ENCODE measurements around the gene TACSTD2.
"Not testable (repeated sequence)": the region's sequence is repeated elsewhere in the genome, so short reads cannot be mapped to it uniquely, and the experiment has no call there.

The TACSTD2 gene

DNA sequence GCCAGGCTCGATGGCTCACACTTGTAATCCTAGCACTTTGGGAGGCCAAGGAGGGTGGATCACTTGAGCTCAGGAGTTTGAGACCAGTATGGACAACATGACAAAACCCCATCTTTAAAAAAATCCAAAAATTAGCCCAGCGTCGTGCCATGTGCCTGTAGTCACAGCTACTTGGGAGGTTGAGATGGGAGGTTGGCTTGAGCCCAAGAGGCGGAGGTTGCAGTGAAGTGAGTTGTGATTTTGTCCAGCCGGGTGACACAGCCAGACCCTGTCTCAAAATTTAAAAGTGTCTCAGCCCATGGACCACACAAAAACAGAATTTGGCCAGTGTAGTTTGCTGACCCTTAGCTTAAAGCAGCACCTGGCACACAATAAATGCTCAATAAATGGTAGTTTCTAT, 11.3 kb upstream of the TACSTD2 start:
- no peak for DNase-seq (ENCODE audit: extremely low read depth in 1 of 2, low read depth in 1 of 2)

DNA sequence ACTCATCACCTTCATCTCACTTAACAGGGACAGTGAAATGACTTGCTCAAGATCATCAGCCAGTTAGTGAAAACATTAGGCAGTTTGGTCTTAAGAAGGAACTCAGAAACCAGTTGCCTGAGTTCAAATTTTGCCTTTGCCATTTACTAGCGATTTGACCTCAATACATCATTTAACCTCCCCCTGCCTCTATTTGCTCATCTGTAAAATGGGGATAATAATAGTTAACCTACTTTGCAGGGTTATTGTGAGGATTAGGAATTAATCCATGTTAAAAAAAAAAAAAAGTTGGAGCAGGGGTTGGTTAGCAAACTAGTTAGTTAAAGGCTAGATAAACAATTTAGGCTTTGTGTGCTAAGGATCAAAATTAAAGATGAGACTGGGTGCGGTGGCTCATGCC, 10.6 kb upstream of the TACSTD2 start:
- no peak for DNase-seq (ENCODE audit: extremely low read depth in 1 of 2, low read depth in 1 of 2)

DNA sequence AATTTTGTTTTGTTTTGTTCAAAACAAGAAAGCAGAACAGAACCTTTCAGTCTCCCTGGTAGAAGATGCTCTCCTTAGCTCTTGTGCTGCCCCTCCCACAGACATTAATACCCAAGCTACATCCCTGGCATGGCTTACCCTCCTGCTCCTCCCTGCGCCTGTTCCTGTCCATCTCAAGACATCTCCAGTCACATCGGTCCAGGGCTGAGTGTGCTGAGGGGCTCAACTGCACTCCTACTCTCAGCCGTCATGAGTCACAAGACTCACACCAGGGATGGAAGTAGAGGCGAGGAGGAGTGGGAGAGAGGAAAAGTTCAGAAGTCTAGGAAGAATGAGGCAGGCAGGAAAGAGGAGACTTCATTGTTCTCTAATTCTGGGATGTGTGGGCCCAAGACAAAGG, 9.2 kb upstream of the TACSTD2 start:
- no peak for DNase-seq (ENCODE audit: extremely low read depth in 1 of 2, low read depth in 1 of 2)

- no peak for DNase-seq (ENCODE audit: extremely low read depth in 1 of 2, low read depth in 1 of 2)
Measured at GRCh38 chr1:58585581-58586151, 8.6 kb upstream of the TACSTD2 start.

DNA sequence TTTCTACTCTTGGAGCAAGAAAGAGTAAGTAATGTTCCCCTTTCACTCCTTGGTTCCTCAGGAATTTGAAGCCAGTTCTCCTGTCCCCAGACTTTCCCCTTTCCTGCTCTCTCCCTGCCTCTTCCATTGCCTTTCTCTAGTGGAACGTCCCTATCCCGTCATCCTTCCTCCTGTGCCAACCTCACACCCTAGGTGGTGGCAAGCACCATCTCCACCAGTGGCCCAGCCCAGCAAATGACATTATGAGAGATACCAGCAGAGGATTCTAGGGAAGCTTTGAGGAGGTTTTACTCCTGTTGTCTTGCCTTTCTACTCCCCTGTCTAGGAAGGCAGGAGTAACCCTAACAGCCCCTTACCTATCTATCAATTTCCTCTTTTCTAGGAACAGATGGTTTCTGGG, 8.1 kb upstream of the TACSTD2 start:
- DNase-seq (ENCODE audit: extremely low read depth in 1 of 2, low read depth in 1 of 2) = no peak

- no peak for DNase-seq (ENCODE audit: extremely low read depth in 1 of 2, low read depth in 1 of 2)
Measured at GRCh38 chr1:58584082-58584895, 7.2 kb upstream of the TACSTD2 start.

DNA sequence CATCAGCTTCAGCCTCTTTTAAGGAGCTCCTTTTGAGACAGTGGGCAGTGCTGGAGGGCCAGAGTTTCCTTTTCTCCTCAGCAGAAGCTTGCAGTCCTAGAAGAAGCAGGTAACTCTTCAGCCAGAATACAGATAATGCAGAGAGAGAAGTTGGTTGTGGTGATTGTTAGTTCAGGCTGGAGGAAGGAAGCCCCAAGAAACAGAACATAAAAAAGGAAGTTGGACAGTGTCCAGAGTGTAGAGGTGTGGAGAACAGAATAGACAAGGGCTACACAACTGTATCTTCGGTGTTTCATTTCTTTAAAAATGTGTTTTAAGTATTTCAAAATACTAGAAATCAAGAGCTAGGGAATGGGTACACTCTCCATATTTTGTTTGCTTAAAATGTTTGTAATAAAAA, 6.4 kb upstream of the TACSTD2 start:
- no peak for DNase-seq (ENCODE audit: extremely low read depth in 1 of 2, low read depth in 1 of 2)

GRCh38 chr1:58582143-58582542, 5.1 kb upstream of the TACSTD2 start:
- not testable (repeated sequence) for DNase-seq (ENCODE audit: extremely low read depth in 1 of 2, low read depth in 1 of 2)

GRCh38 chr1:58581641-58582040, 4.6 kb upstream of the TACSTD2 start:
- DNase-seq (ENCODE audit: extremely low read depth in 1 of 2, low read depth in 1 of 2) = no peak

GRCh38 chr1:58580186-58580585, 3.1 kb upstream of the TACSTD2 start:
- no peak for DNase-seq (ENCODE audit: extremely low read depth in 1 of 2, low read depth in 1 of 2)

- no peak for DNase-seq (ENCODE audit: extremely low read depth in 1 of 2, low read depth in 1 of 2)
Measured at GRCh38 chr1:58577654-58578030, 590 bp upstream of the TACSTD2 start.

DNA sequence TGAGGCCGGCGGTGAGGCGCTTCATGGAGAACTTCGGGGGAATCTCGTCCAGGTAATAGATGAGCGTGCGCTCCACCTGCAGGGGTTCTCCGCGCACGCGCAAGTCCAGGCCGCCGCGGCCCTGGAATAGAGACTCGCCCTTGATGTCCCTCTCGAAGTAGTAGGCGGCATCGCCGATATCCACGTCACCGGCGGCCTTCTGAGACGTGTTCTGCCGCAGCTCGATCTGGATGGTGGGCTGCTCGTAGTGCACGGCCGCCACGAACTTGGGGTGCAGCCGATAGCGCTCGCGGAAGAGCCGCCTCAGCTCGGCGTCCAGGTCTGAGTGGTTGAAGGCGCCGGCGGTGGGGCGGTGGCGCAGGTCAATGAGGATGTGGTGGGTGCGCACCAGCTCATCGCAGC, 726 bp downstream of the TACSTD2 start:
- no peak for DNase-seq (ENCODE audit: extremely low read depth in 1 of 2, low read depth in 1 of 2)

- no peak for DNase-seq (ENCODE audit: extremely low read depth in 1 of 2, low read depth in 1 of 2)
Measured at GRCh38 chr1:58575551-58576324, 1.3 kb downstream of the TACSTD2 start.

DNA sequence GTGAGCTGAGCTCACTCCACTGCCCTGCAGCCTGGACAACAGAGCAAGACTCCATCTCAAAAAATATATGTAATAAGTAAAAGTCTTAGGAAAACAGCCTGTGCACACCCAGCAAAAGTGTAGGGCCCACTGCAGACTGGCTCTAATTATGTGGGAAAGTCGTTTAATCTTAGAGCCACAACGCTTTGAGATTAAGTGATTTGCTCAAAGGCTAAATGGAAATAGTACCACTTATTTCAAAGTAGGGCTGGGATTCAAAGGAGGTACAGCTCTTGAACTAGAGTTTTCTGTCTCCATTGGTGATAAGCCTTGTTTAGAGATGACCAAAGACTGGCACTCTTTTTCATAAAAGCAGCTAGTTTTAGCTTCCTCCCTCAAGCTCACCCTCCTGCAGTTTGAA, 2.2 kb downstream of the TACSTD2 start:
- DNase-seq (ENCODE audit: extremely low read depth in 1 of 2, low read depth in 1 of 2) = no peak

DNA sequence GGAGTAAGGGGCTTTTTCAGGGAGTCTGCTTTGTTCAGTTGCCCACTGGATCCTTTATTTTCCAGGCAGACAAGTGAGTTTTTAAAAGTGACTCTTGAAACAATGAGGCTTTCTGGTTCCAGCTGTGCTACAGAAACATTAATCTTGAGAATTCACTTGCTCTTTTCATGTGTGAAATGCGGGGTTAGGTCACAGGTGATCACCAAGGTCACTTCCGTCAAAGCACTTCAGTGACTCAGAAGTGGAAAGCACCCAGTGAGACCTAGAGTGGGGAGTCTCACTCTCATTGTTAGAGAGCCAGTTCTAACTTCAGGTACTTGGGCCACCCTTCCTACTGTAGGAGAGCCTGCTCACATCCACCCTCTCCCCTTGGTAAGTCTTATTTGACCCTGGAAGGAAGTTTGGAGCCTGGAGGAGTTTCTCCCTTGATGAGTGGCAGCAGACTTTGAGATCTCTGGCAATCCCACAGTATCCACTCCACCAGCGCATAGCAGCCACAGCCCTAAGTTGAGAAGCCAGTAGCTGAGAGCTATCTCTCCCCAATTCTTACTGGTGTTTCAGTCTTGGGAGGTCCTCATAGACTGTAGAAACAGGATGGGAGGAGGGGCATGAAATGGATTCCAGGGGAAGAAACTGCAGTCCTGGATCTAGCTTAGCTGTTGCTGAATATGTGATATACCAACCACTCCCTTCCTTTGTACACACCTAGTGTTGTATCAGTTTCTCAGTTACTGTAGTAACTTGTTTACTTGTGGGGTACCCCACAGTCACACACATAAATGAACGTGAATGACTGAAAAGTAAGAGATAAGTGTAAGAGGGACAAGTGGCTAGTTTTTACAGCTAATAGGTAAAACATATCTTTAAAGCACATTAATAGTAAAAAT, 3.1 kb downstream of the TACSTD2 start:
- DNase-seq (ENCODE audit: extremely low read depth in 1 of 2, low read depth in 1 of 2) = no peak

- no peak for DNase-seq (ENCODE audit: extremely low read depth in 1 of 2, low read depth in 1 of 2)
Measured at GRCh38 chr1:58573138-58573537, 3.9 kb downstream of the TACSTD2 start.

DNA sequence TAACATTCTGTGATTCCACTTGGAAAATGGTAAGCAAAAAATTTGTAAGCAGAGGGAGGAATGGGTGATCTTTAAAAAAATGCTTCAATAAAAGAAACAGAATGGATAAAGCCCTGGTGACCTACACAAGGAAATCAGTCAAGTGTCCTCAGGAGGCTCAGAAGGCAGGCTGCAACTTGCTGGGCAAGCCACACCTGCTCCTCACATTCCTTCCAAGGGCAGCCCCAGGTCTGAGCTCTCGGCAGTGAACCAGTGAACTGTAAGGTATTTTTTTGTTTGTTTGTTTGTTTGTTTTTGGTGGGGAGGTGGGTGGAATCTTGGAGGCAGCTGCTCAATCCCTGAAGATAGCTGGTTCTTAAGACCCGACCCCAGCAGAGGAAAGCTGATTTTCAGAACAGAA, 4.4 kb downstream of the TACSTD2 start:
- DNase-seq (ENCODE audit: extremely low read depth in 1 of 2, low read depth in 1 of 2) = no peak

DNA sequence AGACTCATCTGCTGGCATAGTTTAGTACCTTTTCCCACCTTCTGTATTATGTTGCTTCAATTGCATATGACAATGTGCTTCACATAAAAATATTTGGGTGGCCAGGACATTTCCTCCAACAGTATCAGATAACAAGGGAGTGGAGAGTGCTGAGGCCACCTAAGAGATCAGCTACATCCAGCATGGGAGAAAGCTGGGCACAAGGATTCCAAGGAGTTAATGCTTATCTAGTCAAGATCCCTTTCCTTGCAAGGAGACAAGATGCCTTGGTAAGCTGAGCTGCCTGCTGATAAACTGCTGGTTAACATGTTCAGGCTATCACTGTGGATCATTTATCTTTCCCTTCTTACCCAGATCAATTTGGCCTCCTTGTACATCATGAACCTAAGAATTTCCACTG, 5.4 kb downstream of the TACSTD2 start:
- DNase-seq (ENCODE audit: extremely low read depth in 1 of 2, low read depth in 1 of 2) = no peak

GRCh38 chr1:58570817-58571216, 6.2 kb downstream of the TACSTD2 start:
- no peak for DNase-seq (ENCODE audit: extremely low read depth in 1 of 2, low read depth in 1 of 2)

GRCh38 chr1:58570094-58570493, 7.0 kb downstream of the TACSTD2 start:
- no peak for DNase-seq (ENCODE audit: extremely low read depth in 1 of 2, low read depth in 1 of 2)

GRCh38 chr1:58568911-58569310, 8.1 kb downstream of the TACSTD2 start:
- no peak for DNase-seq (ENCODE audit: extremely low read depth in 1 of 2, low read depth in 1 of 2)

Measured in activated CD8-positive, alpha-beta memory T cell treated with anti-CD3 and anti-CD28 coated beads for 1 hour (primary cell).